GM12873 (cell line): ENCODE results near the gene NAA15.

Experiments
- TF ChIP-seq, protein P1 (sequence below): IDR thresholded peaks from 2 replicates; pipeline ENCODE4 v1.5.1; 2012; ENCODE audit warnings: low read depth, mild to moderate bottlenecking, moderate library complexity, low read length, control low read depth; ENCODE audit not compliant: insufficient read depth; ENCODE audit errors: missing control alignments

The NAA15 gene

DNA sequence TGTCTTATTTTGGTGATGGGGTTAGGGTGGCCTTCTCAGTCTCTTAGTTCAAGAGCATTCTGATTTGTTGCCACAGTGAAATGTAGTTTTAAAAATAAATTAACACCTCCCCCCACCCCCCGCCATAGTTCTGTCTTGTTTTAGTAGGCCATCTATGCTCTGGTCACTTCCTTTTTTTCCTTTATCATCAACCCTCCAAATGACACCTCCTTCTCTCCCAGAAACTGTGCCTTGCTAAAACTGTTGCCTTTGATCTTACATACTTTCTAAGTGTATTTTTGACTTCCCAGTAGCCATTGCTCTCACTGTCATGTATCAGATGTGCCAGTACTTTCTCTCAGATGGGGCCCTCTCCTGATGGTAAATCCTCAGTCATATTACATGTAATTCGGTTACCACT, 15.4 kb downstream of the NAA15 start:
- TF ChIP-seq, protein P1, sequence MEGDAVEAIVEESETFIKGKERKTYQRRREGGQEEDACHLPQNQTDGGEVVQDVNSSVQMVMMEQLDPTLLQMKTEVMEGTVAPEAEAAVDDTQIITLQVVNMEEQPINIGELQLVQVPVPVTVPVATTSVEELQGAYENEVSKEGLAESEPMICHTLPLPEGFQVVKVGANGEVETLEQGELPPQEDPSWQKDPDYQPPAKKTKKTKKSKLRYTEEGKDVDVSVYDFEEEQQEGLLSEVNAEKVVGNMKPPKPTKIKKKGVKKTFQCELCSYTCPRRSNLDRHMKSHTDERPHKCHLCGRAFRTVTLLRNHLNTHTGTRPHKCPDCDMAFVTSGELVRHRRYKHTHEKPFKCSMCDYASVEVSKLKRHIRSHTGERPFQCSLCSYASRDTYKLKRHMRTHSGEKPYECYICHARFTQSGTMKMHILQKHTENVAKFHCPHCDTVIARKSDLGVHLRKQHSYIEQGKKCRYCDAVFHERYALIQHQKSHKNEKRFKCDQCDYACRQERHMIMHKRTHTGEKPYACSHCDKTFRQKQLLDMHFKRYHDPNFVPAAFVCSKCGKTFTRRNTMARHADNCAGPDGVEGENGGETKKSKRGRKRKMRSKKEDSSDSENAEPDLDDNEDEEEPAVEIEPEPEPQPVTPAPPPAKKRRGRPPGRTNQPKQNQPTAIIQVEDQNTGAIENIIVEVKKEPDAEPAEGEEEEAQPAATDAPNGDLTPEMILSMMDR: no peak

DNA sequence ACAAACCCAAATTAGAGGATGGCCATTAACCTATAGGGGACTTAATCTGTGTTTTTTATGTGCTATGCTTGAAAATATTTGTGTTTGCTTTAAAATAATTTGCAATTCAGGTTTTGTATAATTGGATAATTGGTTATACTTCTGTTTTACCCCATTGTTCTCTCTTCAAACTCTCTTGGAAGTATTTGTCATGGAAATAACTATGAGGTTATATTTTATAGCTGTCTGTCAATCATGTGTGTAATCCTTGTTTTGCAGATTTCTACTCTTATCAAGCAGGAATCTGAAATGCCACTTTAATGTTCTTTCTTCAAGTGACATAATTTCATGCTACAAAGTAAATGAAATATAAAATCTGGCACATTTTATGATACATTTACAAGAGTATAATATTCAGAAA, 16.3 kb downstream of the NAA15 start:
- TF ChIP-seq, protein P1: no peak

DNA sequence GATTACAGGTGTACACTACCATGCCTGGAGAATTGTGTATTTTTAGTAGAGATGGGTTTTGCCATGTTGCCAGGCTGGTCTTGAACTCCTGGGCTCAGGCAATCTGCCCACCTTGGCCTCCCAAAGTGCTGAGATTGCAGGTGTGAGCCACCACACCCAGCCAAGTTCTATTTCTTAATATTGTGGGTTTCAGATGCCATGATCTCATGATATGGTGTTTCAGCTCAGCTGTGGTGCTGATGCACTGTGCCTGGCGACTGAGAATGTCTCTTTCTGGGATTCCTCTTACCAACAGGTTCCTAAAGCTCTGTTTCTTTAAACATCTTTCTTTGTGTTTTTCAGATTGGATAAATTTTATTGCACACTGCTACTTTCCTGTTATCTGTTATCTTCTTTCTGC, 18.3 kb downstream of the NAA15 start:
- TF ChIP-seq, protein P1: no peak

DNA sequence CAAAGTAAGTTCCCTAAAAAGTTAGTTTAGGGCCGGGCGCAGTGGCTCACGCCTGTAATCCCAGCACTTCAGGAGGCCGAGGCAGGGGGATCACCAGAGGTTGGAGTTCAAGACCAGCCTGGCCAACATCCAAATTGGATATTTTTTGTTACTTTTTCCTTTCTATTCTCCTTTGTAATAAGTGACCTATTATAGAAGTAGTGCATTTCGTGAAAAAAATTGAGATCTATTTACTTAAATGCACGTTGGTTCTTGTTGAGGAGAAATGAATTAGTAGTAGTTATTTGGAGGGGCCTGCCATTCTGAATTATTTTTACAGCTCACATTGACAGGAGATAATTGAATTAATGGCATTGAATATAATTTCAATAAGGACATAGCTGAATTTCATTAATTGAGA, 23.3 kb downstream of the NAA15 start:
- TF ChIP-seq, protein P1: no peak

DNA sequence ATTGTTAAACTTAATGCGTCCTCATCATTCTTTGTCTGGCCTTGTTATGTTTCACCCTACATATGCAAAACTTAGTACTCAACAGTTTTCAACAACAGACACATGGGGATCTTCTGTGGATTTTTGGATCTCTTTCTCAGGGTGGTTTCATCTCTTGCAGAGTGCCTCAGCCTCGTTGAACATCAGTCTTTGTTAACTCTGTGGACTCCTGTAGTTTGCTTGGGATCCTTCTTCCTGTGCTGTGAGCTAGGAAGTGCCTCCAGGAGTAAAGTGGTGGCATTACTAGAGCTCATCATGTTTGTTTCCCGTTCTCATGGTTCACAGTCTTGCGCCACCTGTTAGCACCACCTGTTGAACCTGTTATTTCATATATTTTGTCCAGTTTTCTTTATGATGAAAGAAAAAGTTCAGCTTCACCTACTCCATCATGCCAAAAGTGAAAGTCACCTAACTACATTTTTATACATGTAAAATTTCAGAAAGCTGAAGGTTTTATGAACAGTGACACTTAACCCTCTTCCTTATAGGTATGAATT, 28.4 kb downstream of the NAA15 start:
- TF ChIP-seq, protein P1: no peak

DNA sequence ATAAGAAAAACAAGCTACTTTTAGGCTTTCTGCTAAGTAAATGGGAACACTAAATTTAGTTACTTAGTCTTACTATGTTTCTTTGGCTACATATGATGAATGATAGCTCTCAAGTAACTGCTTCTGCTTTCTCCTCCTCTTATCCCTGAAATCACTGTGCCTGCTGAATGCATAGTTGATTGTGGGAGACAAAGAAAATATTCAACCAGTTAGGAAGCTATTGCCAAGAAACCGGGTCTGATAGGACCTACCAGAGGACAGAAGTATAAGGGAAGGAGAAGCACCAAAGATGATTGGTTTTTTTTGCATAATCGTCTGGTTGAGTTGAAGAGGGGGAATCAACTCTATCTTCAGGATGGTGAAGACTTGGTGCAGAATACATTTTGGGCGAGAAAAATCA, 29.0 kb downstream of the NAA15 start:
- TF ChIP-seq, protein P1: no peak

DNA sequence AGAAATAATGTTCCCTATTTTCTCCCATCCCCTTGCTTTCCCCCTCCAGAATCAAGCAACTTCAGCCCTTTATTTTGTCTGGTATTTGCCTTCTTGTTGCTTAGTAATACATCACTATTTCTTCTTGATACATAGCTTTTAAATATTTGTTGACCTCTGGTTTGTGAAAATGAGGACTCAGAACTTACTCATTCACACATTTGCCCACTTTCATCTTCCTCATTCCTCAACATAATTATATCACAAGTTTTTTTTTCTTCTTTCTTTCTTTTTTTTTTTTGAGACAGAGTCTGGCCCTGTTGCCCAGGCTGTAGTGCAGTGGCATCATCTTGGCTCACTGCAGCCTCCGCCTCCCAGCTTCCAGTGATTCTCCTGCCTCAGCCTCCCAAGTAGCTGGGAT, 29.9 kb downstream of the NAA15 start:
- TF ChIP-seq, protein P1: no peak
